ENCODE results near the gene CER1. TPM values are rescaled to one million over a fixed set of nuclear protein-coding genes. Genes with fewer than 3 reads are reported as not detected.
"Not testable (repeated sequence)": the region's sequence is repeated elsewhere in the genome, so short reads cannot be mapped to it uniquely, and the experiment has no call there.

Gene CER1
- polyA plus RNA-seq, 1 donor from 2014 or later, result not detected

DNA sequence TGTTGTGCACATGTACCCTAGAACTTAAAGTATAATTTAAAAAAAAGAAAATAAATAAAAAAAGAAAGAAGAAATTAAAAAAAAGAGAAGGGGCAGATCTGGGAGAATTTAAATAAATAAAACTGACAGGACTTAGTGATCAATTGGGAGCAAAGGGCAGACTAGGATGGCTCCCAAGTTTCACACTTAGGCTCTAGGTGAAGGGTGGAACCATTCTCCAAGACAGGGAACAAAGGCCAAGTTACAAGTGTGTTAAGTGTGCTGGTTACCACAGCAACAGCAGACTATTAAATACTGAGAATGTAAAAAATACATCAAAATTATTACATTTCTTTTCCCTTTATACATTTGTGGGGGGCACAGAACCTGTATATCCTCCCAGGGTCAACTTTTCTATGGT lies 36.4 kb downstream of the CER1 start:
- Histone ChIP-seq H2AFZ (ENCODE audit: low read depth, low read length) (no peak overlapping the region), H3K9me3 (ENCODE audit: low read length) (no peaks in the 10 kb centered on the region), H3K27ac (ENCODE audit: low read length) (no peak overlapping the region), H3K79me2 (replicated peaks; ENCODE audit: insufficient read depth, low read length) (no peaks in the 10 kb centered on the region), H3K4me2 (ENCODE audit: low read length) (no peak overlapping the region), H3K36me3 (ENCODE audit: insufficient read depth, low read length) (no peaks in the 10 kb centered on the region), H3K9ac (ENCODE audit: low read length) (no peak overlapping the region), H3K4me3 (ENCODE audit: low read length) (no peak overlapping the region), H3F3A (ENCODE audit: insufficient read depth, low read length, poor library complexity, severe bottlenecking) (no peaks in the 10 kb centered on the region), H3K27me3 (ENCODE audit: insufficient read depth, low read depth, low read length) (no peaks in the 10 kb centered on the region), H3K9me2 (ENCODE audit: insufficient read depth, low read length) (no peaks in the 10 kb centered on the region), H4K20me1 (ENCODE audit: insufficient read depth) (no peaks in the 10 kb centered on the region)
- TF ChIP-seq EP300 (conservative IDR thresholded peaks at IDR 0.05; ENCODE audit: poor library complexity, severe bottlenecking), result no peak
- no peak for TF ChIP-seq SMC3 (conservative IDR thresholded peaks at IDR 0.05; ENCODE audit: poor library complexity)
- no peak for TF ChIP-seq POLR2AphosphoS5 (IDR thresholded peaks at IDR 0.05)
- TF ChIP-seq, protein P1, sequence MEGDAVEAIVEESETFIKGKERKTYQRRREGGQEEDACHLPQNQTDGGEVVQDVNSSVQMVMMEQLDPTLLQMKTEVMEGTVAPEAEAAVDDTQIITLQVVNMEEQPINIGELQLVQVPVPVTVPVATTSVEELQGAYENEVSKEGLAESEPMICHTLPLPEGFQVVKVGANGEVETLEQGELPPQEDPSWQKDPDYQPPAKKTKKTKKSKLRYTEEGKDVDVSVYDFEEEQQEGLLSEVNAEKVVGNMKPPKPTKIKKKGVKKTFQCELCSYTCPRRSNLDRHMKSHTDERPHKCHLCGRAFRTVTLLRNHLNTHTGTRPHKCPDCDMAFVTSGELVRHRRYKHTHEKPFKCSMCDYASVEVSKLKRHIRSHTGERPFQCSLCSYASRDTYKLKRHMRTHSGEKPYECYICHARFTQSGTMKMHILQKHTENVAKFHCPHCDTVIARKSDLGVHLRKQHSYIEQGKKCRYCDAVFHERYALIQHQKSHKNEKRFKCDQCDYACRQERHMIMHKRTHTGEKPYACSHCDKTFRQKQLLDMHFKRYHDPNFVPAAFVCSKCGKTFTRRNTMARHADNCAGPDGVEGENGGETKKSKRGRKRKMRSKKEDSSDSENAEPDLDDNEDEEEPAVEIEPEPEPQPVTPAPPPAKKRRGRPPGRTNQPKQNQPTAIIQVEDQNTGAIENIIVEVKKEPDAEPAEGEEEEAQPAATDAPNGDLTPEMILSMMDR (IDR thresholded peaks at IDR 0.05; ENCODE audit: poor library complexity, severe bottlenecking), result no peak

DNA sequence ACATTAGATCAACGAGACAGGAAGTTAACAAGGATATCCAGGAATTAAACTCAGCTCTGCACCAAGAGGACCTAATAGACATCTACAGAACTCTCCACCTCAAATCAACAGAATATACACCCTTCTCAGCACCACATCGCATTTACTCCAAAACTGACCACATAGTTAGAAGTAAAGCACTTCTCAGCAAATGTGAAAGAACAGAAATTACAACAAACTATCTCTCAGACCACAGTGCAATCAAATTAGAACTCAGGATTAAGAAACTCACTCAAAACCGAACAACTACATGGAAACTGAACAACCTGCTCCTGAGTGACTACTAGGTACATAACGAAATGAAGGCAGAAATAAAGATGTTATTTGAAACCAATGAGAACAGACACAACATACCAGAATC lies 39.9 kb downstream of the CER1 start:
- H3K79me2 ChIP-seq (replicated peaks; ENCODE audit: insufficient read depth, low read length); H2AFZ ChIP-seq (ENCODE audit: low read depth, low read length); H3K27me3 ChIP-seq (ENCODE audit: insufficient read depth, low read depth, low read length); H3K27ac ChIP-seq (ENCODE audit: low read length); H3K36me3 ChIP-seq (ENCODE audit: insufficient read depth, low read length); H3K4me2 ChIP-seq (ENCODE audit: low read length); H3K9me2 ChIP-seq (ENCODE audit: insufficient read depth, low read length); H3K9ac ChIP-seq (ENCODE audit: low read length); H3F3A ChIP-seq (ENCODE audit: insufficient read depth, low read length, poor library complexity, severe bottlenecking); H3K4me3 ChIP-seq (ENCODE audit: low read length); H4K20me1 ChIP-seq (ENCODE audit: insufficient read depth); H3K9me3 ChIP-seq (ENCODE audit: low read length): not testable (repeated sequence)

DNA sequence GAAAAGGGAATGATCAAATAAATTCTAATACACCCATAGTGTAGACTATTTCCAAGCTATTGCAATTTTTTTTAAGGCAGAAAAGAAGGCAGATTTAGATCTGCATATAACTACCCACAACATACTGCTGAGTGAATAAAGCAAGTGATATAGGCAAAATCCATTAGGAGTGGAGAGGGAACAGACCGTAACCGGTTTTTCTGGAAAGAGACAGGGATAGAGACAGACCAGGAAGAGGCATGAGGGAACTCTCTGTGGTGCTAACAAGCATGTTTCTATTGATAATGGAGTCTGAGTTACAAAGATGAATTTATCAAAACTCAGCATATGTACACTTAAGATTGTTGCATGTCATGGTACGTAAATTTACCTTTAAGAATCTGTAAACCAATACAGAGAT lies 43.8 kb downstream of the CER1 start:
- no peaks in the 10 kb centered on the region for H3K9me2 ChIP-seq (ENCODE audit: insufficient read depth, low read length)
- no peaks in the 10 kb centered on the region for H3K27me3 ChIP-seq (ENCODE audit: insufficient read depth, low read depth, low read length)
- H3K4me2 ChIP-seq (ENCODE audit: low read length), result no peak overlapping the region
- no peaks in the 10 kb centered on the region for H3K9me3 ChIP-seq (ENCODE audit: low read length)
- TF ChIP-seq, protein P2, sequence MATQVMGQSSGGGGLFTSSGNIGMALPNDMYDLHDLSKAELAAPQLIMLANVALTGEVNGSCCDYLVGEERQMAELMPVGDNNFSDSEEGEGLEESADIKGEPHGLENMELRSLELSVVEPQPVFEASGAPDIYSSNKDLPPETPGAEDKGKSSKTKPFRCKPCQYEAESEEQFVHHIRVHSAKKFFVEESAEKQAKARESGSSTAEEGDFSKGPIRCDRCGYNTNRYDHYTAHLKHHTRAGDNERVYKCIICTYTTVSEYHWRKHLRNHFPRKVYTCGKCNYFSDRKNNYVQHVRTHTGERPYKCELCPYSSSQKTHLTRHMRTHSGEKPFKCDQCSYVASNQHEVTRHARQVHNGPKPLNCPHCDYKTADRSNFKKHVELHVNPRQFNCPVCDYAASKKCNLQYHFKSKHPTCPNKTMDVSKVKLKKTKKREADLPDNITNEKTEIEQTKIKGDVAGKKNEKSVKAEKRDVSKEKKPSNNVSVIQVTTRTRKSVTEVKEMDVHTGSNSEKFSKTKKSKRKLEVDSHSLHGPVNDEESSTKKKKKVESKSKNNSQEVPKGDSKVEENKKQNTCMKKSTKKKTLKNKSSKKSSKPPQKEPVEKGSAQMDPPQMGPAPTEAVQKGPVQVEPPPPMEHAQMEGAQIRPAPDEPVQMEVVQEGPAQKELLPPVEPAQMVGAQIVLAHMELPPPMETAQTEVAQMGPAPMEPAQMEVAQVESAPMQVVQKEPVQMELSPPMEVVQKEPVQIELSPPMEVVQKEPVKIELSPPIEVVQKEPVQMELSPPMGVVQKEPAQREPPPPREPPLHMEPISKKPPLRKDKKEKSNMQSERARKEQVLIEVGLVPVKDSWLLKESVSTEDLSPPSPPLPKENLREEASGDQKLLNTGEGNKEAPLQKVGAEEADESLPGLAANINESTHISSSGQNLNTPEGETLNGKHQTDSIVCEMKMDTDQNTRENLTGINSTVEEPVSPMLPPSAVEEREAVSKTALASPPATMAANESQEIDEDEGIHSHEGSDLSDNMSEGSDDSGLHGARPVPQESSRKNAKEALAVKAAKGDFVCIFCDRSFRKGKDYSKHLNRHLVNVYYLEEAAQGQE (IDR thresholded peaks at IDR 0.05; ENCODE audit: borderline replicate concordance), result no peak
- TF ChIP-seq TAF1 (IDR thresholded peaks at IDR 0.05; ENCODE audit: low read depth), result no peak
- no peak for TF ChIP-seq SMC3 (conservative IDR thresholded peaks at IDR 0.05; ENCODE audit: poor library complexity)
- TF ChIP-seq EP300 (conservative IDR thresholded peaks at IDR 0.05; ENCODE audit: poor library complexity, severe bottlenecking), result no peak
- no peak for TF ChIP-seq RAD21 (conservative IDR thresholded peaks at IDR 0.05)
- no peak for TF ChIP-seq EZH2 (IDR thresholded peaks at IDR 0.05; ENCODE audit: borderline replicate concordance, insufficient read depth, low read length, poor library complexity, severe bottlenecking)
- TF ChIP-seq, protein P1 (IDR thresholded peaks at IDR 0.05; ENCODE audit: poor library complexity, severe bottlenecking), result no peak
- no peak for TF ChIP-seq POLR2AphosphoS5 (IDR thresholded peaks at IDR 0.05)
- TF ChIP-seq MXI1 (conservative IDR thresholded peaks at IDR 0.05; ENCODE audit: poor library complexity, severe bottlenecking), result no peak
- H3K36me3 ChIP-seq (ENCODE audit: insufficient read depth, low read length), result no peaks in the 10 kb centered on the region
- no peak overlapping the region for H3K9ac ChIP-seq (ENCODE audit: low read length)
- H2AFZ ChIP-seq (ENCODE audit: low read depth, low read length), result no peak overlapping the region
- no peak overlapping the region for H3K27ac ChIP-seq (ENCODE audit: low read length)
- H3F3A ChIP-seq (ENCODE audit: insufficient read depth, low read length, poor library complexity, severe bottlenecking), result no peaks in the 10 kb centered on the region
- no peaks in the 10 kb centered on the region for H3K79me2 ChIP-seq (replicated peaks; ENCODE audit: insufficient read depth, low read length)
- no peaks in the 10 kb centered on the region for H4K20me1 ChIP-seq (ENCODE audit: insufficient read depth)
- H3K4me3 ChIP-seq (ENCODE audit: low read length), result no peak overlapping the region
